Measurements from ENCODE around the gene IFNG.
"Not testable (repeated sequence)": the region's sequence is repeated elsewhere in the genome, so short reads cannot be mapped to it uniquely, and the experiment has no call there.

Gene IFNG

GRCh38 chr12:68159681-68160304 is at the start of gene IFNG:
Gene IFNG, minus strand, starts transcription at chr12:68159740. Its CDS starts 125 bp downstream, at chr12:68159615.
- DNase-seq (ENCODE audit: low read depth in 2 of 2), result no peak

GRCh38 chr12:68209048-68209728 is 49.6 kb upstream of the IFNG start:
- DNase-seq (ENCODE audit: low read depth in 2 of 2), result not testable (repeated sequence)

- DNase-seq (ENCODE audit: low read depth in 2 of 2), result no peak
These were observed 47.7 kb upstream of the IFNG start for GRCh38 chr12:68207276-68207675.

GRCh38 chr12:68206446-68206845 is 46.9 kb upstream of the IFNG start:
- DNase-seq (ENCODE audit: low read depth in 2 of 2), result no peak

GRCh38 chr12:68203460-68203875 is 43.9 kb upstream of the IFNG start:
- no peak for DNase-seq (ENCODE audit: low read depth in 2 of 2)

- no peak for DNase-seq (ENCODE audit: low read depth in 2 of 2)
These were observed 41.3 kb upstream of the IFNG start for GRCh38 chr12:68200854-68201253.

- no peak for DNase-seq (ENCODE audit: low read depth in 2 of 2)
These were observed 39.6 kb upstream of the IFNG start for GRCh38 chr12:68199127-68199526.

GRCh38 chr12:68198507-68199086 is 39.1 kb upstream of the IFNG start:
- DNase-seq (ENCODE audit: low read depth in 2 of 2), result no peak

GRCh38 chr12:68190301-68190700 is 30.8 kb upstream of the IFNG start:
- no peak for DNase-seq (ENCODE audit: low read depth in 2 of 2)

- no peak for DNase-seq (ENCODE audit: low read depth in 2 of 2)
These were observed 30.3 kb upstream of the IFNG start for GRCh38 chr12:68189821-68190242.

GRCh38 chr12:68185598-68185997 is 26.1 kb upstream of the IFNG start:
- no peak for DNase-seq (ENCODE audit: low read depth in 2 of 2)

- no peak for DNase-seq (ENCODE audit: low read depth in 2 of 2)
These were observed 21.5 kb upstream of the IFNG start for GRCh38 chr12:68180792-68181744.

- no peak for DNase-seq (ENCODE audit: low read depth in 2 of 2)
These were observed 19.4 kb upstream of the IFNG start for GRCh38 chr12:68178774-68179439.

GRCh38 chr12:68178184-68178583 is 18.6 kb upstream of the IFNG start:
- no peak for DNase-seq (ENCODE audit: low read depth in 2 of 2)

- DNase-seq (ENCODE audit: low read depth in 2 of 2), result no peak
These were observed 18.0 kb upstream of the IFNG start for GRCh38 chr12:68177562-68177961.

- no peak for DNase-seq (ENCODE audit: low read depth in 2 of 2)
These were observed 16.7 kb upstream of the IFNG start for GRCh38 chr12:68176257-68176656.

- DNase-seq (ENCODE audit: low read depth in 2 of 2), result peak; percentile 12 to 22
These were observed 16.1 kb upstream of the IFNG start for GRCh38 chr12:68175557-68176061.

GRCh38 chr12:68174761-68175160 is 15.2 kb upstream of the IFNG start:
- not testable (repeated sequence) for DNase-seq (ENCODE audit: low read depth in 2 of 2)

- no peak for DNase-seq (ENCODE audit: low read depth in 2 of 2)
These were observed 14.3 kb upstream of the IFNG start for GRCh38 chr12:68173792-68174191.

GRCh38 chr12:68170726-68171125 is 11.2 kb upstream of the IFNG start:
- no peak for DNase-seq (ENCODE audit: low read depth in 2 of 2)

- DNase-seq (ENCODE audit: low read depth in 2 of 2), result no peak
These were observed 9.8 kb upstream of the IFNG start for GRCh38 chr12:68169213-68169889.

Data from stimulated activated CD8-positive, alpha-beta memory T cell treated with anti-CD3 and anti-CD28 coated beads, Interleukin-7, amount 100 ng/mL, for 1 hour (primary cell).